ENCODE measurements around the gene RAD17.

DNA sequence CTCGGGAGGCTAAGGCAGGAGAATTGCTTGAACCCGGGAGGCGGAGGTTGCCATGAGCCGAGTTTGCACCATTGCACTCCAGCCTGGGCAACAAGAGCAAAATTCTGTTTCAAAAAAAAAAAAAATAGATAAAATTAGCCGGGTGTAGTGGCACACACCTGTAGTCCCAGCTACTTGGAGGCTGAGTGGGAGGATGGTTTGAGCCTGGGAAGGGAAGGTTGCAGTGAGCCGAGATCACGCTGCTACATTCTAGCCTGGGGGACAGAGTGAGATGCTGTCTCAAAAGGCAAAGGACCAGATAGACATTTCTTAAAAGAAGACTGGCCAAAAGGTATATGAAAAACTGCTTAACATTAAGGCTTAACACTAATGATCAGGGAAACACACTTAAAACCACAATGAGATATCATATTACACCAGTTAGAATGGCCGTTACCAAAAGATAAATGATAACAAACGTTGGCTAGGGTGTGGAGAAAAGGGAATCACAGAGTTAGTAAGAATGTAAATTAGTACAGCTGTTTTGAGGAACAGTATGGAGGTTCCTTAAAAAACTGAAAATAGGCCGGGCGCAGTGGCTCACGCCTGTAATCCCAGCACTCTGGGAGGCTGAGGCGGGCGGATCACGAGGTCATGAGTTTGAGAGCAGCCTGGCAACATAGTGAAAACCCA lies 35.2 kb downstream of the RAD17 start:
- TF ChIP-seq, protein P1, sequence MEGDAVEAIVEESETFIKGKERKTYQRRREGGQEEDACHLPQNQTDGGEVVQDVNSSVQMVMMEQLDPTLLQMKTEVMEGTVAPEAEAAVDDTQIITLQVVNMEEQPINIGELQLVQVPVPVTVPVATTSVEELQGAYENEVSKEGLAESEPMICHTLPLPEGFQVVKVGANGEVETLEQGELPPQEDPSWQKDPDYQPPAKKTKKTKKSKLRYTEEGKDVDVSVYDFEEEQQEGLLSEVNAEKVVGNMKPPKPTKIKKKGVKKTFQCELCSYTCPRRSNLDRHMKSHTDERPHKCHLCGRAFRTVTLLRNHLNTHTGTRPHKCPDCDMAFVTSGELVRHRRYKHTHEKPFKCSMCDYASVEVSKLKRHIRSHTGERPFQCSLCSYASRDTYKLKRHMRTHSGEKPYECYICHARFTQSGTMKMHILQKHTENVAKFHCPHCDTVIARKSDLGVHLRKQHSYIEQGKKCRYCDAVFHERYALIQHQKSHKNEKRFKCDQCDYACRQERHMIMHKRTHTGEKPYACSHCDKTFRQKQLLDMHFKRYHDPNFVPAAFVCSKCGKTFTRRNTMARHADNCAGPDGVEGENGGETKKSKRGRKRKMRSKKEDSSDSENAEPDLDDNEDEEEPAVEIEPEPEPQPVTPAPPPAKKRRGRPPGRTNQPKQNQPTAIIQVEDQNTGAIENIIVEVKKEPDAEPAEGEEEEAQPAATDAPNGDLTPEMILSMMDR (IDR thresholded peaks at IDR 0.05; ENCODE audit: insufficient read depth, low read length, poor library complexity, severe bottlenecking): no peak
- no peak for TF ChIP-seq EZH2phosphoT487 (conservative IDR thresholded peaks at IDR 0.05; ENCODE audit: low read length)

All from SU-DHL-6 (cell line).